ENCODE data around the gene CBLB. TPM values are rescaled to one million over a fixed set of nuclear protein-coding genes. Genes with fewer than 3 reads are reported as not detected.

CBLB gene
- total and polyA plus RNA-seq, 2 donors (not counting 1 experiment from before 2014, with no cell fraction given) = 26.9 to 28.5 TPM

DNA sequence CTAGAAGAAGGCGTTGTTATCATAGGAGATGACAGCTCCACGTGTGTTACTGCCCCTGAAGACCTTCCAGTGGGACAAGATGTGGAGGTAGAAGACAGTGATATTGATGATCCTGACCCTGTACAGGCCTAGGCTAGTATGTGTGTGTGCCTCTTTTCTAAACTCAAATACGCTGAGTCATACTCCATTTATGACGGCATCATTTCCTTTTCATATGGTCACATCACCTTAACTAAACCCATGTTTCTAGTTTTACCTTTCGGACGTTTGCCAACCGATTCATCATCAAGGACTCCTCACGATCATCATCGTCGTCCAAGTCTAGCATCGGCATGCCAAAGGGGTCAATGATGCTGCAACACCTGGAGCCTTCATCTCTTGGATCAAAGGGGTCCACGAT, 149.0 kb downstream of the CBLB start:
- H3K27ac ChIP-seq (ENCODE audit: insufficient read depth, low read length) = no peak overlapping the region
- H3K4me2 ChIP-seq (ENCODE audit: extremely low read depth, insufficient read depth, low read length) = no peak overlapping the region
- no peaks in the 10 kb centered on the region for H3K4me1 ChIP-seq (ENCODE audit: control insufficient read depth, extremely low read depth, insufficient read depth, low read length)
- H2AFZ ChIP-seq (ENCODE audit: low read length) = no peak overlapping the region
- H3K79me2 ChIP-seq (ENCODE audit: control insufficient read depth, insufficient read depth, low read length) = no peaks in the 10 kb centered on the region
- no peaks in the 10 kb centered on the region for H4K20me1 ChIP-seq (ENCODE audit: control insufficient read depth, extremely low read depth, insufficient read depth, low read length)
- peaks cover 2% of the 10 kb centered on the region for H3K36me3 ChIP-seq (ENCODE audit: control insufficient read depth, insufficient read depth, low read length)
- no peaks in the 10 kb centered on the region for H3K27me3 ChIP-seq (ENCODE audit: control insufficient read depth, insufficient read depth, low read length)
- H3K9ac ChIP-seq (ENCODE audit: insufficient read depth, low read length) = no peak overlapping the region
- no peak for TF ChIP-seq EZH2 (IDR thresholded peaks at IDR 0.05; ENCODE audit: low read length, missing control alignments)
- TF ChIP-seq, protein P1, sequence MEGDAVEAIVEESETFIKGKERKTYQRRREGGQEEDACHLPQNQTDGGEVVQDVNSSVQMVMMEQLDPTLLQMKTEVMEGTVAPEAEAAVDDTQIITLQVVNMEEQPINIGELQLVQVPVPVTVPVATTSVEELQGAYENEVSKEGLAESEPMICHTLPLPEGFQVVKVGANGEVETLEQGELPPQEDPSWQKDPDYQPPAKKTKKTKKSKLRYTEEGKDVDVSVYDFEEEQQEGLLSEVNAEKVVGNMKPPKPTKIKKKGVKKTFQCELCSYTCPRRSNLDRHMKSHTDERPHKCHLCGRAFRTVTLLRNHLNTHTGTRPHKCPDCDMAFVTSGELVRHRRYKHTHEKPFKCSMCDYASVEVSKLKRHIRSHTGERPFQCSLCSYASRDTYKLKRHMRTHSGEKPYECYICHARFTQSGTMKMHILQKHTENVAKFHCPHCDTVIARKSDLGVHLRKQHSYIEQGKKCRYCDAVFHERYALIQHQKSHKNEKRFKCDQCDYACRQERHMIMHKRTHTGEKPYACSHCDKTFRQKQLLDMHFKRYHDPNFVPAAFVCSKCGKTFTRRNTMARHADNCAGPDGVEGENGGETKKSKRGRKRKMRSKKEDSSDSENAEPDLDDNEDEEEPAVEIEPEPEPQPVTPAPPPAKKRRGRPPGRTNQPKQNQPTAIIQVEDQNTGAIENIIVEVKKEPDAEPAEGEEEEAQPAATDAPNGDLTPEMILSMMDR (conservative IDR thresholded peaks at IDR 0.05 in 1 of 2, IDR thresholded peaks at IDR 0.05 in 1 of 2; ENCODE audit: low read depth in 1 of 2, low read length in 2 of 2) = no peak
- no peaks in the 10 kb centered on the region for H3K9me3 ChIP-seq (ENCODE audit: control insufficient read depth, insufficient read depth, low read depth, low read length)
- H3K4me3 ChIP-seq (replicated peaks in 1 of 4; ENCODE audit: control extremely low read depth in 1 of 4, insufficient read depth in 1 of 4, low read depth in 3 of 4, low read length in 4 of 4) = no peak overlapping the region
- no peak for DNase-seq (ENCODE audit: low read depth in 2 of 2)

DNA sequence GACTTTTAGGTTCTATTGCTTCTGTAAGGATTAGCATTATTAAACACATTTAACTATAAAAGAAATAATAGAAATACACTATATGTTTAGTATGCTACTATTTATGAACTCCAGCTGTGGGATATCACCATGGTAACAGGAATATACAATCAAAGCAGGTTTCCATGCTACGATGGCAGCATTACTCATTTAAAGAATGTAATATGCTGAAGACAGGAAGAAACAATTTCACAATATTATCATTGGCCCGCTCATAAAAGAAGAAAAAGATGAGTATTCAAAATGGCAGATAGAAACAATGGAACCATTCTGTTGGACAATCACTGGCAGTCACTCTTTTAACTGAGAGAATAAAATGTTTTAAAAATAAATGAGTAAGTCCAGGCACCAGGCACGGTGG, 153.4 kb downstream of the CBLB start:
- no peaks in the 10 kb centered on the region for H4K20me1 ChIP-seq (ENCODE audit: control insufficient read depth, extremely low read depth, insufficient read depth, low read length)
- no peak overlapping the region for H3K9ac ChIP-seq (ENCODE audit: insufficient read depth, low read length)
- peaks cover 2% of the 10 kb centered on the region for H3K36me3 ChIP-seq (ENCODE audit: control insufficient read depth, insufficient read depth, low read length)
- peak overlapping the region; percentile 29 for H3K27ac ChIP-seq (ENCODE audit: insufficient read depth, low read length)
- TF ChIP-seq, protein P1 (conservative IDR thresholded peaks at IDR 0.05 in 1 of 2, IDR thresholded peaks at IDR 0.05 in 1 of 2; ENCODE audit: low read depth in 1 of 2, low read length in 2 of 2) = no peak
- no peak for TF ChIP-seq EZH2 (IDR thresholded peaks at IDR 0.05; ENCODE audit: low read length, missing control alignments)
- H3K27me3 ChIP-seq (ENCODE audit: control insufficient read depth, insufficient read depth, low read length) = no peaks in the 10 kb centered on the region
- no peak overlapping the region for H3K4me2 ChIP-seq (ENCODE audit: extremely low read depth, insufficient read depth, low read length)
- H3K4me1 ChIP-seq (ENCODE audit: control insufficient read depth, extremely low read depth, insufficient read depth, low read length) = no peaks in the 10 kb centered on the region
- peak; percentile 74 to 80 for DNase-seq (ENCODE audit: low read depth in 2 of 2)
- H2AFZ ChIP-seq (ENCODE audit: low read length) = no peak overlapping the region
- no peak overlapping the region for H3K4me3 ChIP-seq (replicated peaks in 1 of 4; ENCODE audit: control extremely low read depth in 1 of 4, insufficient read depth in 1 of 4, low read depth in 3 of 4, low read length in 4 of 4)
- no peaks in the 10 kb centered on the region for H3K79me2 ChIP-seq (ENCODE audit: control insufficient read depth, insufficient read depth, low read length)
- H3K9me3 ChIP-seq (ENCODE audit: control insufficient read depth, insufficient read depth, low read depth, low read length) = no peaks in the 10 kb centered on the region

DNA sequence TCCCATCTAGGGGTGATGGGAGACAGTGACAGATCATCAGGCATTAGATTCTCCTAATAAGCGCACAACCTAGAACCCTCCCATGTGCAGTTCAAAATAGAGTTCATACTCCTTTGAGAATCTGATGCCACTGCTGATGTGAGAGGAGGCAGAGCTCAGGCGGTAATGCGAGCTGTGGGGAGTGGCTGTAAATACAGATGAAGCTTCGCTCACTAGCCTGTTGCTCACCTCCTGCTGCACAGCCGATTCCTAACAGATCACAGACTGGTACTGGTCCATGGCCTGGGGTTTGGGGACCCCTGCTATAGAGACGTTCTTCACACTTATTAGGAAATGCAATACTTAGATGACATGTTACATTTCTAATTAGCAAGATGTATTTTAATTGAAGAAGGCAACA, 154.4 kb downstream of the CBLB start:
- Histone ChIP-seq H3K4me1 (ENCODE audit: control insufficient read depth, extremely low read depth, insufficient read depth, low read length) (no peaks in the 10 kb centered on the region), H3K27ac (ENCODE audit: insufficient read depth, low read length) (no peak overlapping the region), H3K4me3 (replicated peaks in 1 of 4; ENCODE audit: control extremely low read depth in 1 of 4, insufficient read depth in 1 of 4, low read depth in 3 of 4, low read length in 4 of 4) (no peak overlapping the region), H3K36me3 (ENCODE audit: control insufficient read depth, insufficient read depth, low read length) (no peaks in the 10 kb centered on the region), H3K27me3 (ENCODE audit: control insufficient read depth, insufficient read depth, low read length) (no peaks in the 10 kb centered on the region), H3K79me2 (ENCODE audit: control insufficient read depth, insufficient read depth, low read length) (no peaks in the 10 kb centered on the region), H4K20me1 (ENCODE audit: control insufficient read depth, extremely low read depth, insufficient read depth, low read length) (no peaks in the 10 kb centered on the region), H3K9ac (ENCODE audit: insufficient read depth, low read length) (no peak overlapping the region), H3K4me2 (ENCODE audit: extremely low read depth, insufficient read depth, low read length) (no peak overlapping the region), H3K9me3 (ENCODE audit: control insufficient read depth, insufficient read depth, low read depth, low read length) (no peaks in the 10 kb centered on the region), H2AFZ (ENCODE audit: low read length) (no peak overlapping the region)
- TF ChIP-seq EZH2 (IDR thresholded peaks at IDR 0.05; ENCODE audit: low read length, missing control alignments) = no peak
- TF ChIP-seq, protein P1 (conservative IDR thresholded peaks at IDR 0.05 in 1 of 2, IDR thresholded peaks at IDR 0.05 in 1 of 2; ENCODE audit: low read depth in 1 of 2, low read length in 2 of 2) = no peak
- DNase-seq (ENCODE audit: low read depth in 2 of 2) = no peak
